Amniotic stem cell (primary cell): ENCODE data around the gene TNFRSF12A.

Source experiments
- DNase-seq: peaks from one replicate; lab custom pipeline; 2025; lab: John Stamatoyannopoulos, UW

The TNFRSF12A gene

GRCh38 chr16:3026609-3027488 is 6.7 kb downstream of the TNFRSF12A start:
- DNase-seq: no peak

DNA sequence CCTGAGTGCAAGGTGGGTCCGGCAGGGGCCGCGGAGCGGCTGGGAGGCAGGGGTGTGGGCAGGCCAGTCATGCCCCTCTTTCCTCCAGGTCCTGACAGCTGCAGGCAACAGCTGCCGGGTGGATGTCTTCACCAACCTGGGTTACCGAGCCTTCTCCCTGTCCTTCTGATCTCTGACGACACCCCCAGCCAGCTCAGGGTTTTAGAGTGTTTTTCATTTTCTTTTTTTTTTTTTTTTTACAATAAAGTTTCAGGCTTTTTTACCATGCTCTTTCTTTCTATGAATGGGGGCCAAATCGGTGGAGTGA is 7.3 kb downstream of the TNFRSF12A start:
- no peak for DNase-seq

DNA sequence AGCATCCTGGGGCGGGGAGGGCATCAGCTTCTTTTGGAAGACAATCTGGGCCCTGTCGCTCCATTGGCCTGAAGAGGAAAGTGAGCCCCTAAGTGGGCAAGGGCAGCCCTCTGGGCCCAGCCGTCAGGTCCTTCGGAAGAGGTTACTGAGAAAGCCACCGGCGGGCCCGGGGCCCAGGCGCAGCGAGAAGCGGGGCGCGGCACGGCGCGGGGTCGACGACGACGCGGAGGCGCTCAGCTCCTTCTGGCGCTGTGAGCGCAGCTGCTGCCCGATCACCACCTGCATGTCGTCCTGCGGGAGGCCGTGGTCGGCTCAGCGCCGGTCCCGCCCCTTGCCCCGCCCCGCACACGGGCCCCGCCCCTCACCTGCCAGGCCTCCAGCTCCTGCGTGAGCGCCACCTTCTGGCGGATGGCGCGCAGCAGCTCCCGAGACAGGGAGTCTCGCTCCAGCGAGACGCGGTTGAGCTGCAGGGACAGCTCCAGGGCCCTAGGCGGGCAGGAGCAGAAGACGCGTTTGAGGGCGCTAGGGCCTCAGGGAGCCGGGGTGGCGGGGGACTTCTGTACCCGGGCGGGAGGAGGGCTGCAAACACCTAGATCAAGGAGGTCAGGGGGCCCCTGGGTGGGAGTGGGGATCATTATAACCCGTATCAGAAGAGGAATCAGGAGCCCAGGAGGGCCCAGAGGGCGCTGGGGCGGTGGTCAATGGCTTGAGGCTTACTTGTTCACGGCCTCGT is 8.0 kb downstream of the TNFRSF12A start:
- DNase-seq: no peak

- no peak for DNase-seq
These were observed 8.7 kb downstream of the TNFRSF12A start for GRCh38 chr16:3028716-3029319.

DNA sequence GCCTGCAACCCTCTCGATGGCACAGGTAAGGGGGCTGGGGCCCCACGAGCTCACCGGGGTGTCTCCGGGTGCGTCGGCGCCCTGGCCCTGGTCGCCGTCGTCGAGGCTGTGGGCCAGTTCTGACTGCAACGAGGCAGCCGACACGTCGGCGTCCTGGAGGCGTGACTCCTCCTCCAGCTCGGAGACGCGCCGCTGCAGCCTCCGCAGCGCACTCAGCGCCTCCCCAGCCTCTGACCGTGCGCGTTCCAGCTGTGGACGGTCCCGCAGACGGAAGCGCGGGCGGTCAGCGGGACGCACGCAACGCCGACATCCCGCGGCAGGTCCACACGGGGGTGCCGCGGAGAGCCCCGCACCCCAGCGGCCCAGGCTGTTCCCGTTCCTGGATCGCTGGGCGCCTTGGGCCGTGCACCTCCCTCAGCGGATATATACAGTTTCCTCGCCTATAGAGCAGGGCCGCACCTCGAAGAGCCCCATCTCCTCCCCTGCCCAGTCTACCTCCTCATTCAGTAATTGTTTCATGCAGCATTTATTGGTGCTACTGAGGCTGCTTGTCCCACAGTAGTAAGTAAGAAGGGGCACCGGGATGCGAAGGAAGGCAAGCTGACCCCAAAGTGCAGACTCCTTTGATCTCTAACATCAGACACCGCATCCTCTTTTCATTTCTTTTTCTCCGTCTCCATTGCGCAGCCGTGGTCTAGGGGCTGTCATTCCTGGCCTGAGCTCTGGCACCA is 9.5 kb downstream of the TNFRSF12A start:
- no peak for DNase-seq

DNA sequence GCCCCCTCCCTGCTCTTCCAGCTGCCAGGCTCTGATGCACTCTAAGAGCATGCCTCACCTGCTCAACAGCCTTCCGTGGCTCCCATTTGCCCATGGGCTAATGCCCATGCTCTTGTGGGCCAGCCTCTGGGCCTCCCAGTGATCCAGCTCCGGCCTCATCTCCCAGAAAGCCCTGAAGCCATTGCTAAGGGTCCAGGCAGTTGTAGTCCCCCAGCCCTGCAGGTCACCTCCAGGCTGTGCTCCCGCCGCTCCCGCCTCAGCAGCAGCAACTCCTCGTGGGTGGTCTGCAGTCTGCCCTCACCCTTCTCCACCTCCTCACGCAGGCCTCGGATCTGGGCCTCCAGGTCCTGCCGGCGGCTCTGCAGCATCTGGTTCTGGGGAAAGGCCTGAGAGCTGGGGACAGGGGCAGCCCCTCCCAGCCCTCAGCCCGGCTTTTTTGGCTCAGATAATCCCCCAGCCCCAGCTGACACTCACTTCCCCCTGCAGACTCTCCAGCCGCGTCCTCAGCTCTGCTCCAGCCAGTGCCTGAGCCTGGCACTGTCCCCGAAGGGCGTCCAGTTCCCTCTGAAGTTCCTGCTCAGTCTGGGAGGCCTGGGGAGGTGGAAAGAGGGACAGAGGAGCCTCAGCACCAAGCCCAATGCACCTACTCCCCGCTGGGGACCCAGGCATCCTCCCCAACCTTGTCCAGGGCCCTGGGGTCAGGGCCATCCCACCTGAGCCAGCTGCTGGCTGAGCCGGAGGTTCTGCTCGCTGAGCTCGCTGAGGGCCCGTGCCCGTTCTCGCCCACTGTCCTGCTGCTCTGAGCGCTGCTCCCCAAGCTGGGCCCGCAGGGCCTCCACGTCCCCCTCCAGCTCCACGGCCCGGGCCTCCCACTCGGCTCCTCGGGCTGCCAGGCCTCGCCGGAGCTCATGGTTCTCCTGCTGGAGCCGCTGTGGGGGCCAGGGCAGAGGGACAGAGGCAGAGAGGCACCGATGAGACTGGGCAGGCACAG is 10.3 kb downstream of the TNFRSF12A start:
- no peak for DNase-seq

- DNase-seq: no peak
These were observed 12.5 kb downstream of the TNFRSF12A start for GRCh38 chr16:3032624-3033023.

DNA sequence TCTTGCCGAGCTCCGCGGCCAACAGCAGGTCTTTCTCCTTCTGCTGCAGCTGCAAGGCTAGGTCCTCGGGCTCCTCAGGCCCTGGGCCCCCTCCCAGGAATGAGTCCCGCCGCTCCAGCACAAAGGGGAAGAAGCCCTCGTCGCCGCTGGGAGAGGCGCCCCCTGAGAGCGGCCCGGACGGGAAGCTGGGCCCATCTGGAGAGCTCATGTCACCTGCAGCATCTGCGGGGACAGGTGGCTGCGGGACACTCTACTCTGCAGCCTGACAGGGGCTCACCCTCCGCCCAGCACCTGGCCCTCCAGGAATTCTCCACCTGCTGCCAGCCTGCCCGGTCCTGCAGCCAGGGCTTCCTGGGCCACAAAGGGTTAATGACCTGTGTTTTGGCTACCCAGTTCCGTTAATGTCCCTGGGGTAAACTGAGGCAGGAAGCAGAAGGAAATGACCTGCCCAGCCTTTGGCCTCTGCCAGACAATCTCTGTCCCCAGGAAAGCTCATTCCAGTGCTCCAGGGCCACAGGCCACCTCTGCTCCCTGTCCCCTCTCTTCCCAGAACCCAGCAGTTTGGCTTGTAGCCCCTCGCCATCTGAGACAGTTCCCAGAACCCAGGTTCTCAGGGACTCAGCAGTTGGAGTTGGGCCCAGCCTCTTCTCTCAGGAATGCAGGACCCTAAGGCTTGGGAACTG is 15.3 kb downstream of the TNFRSF12A start:
- DNase-seq: no peak

GRCh38 chr16:3035972-3036725 is 16.0 kb downstream of the TNFRSF12A start:
- no peak for DNase-seq

- no peak for DNase-seq
These were observed 16.7 kb downstream of the TNFRSF12A start, which contains the start of gene BICDL2 for GRCh38 chr16:3036726-3037315. Gene BICDL2, minus strand, starts transcription at chr16:3036944. Its CDS starts 1,448 bp downstream, at chr16:3035496.

GRCh38 chr16:3038256-3038655 is 18.1 kb downstream of the TNFRSF12A start:
- DNase-seq: no peak

DNA sequence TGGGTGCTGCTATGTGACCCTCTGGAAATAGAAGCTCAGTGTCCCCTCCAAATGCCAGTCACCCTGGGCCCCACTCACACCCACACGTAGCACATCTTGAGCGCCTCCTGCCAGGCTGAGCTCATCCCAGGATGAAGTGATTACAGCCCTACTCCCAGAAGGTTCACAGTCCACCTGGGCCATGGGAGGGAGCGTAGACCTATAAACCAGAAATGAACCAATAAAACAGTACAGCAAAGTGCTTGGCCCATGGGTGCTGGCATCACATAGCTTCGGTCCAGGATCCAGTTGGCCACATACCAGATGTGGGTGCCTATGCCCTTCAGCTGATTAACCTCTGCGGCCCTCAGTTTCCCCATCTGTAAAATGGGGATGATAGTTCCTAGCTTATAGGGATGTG is 18.7 kb downstream of the TNFRSF12A start:
- DNase-seq: no peak

DNA sequence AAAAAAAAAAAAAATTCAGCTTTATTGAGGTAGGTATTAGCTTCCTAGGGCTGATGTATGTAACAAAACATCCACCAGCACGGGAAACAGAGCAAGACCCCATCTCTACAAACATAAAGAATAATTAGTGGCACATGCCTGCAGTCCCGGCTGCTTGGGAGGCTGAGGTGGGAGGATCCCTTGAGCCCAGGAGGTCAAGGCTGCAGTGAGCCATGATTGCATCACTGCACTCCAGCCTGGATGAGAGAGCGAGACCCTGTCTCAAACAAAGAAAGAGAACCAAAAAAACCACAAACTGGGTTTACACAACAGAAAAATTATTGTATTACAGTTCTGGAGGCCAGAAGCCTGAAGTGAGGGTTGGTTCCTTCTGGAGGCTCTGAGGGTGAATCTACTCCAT is 22.2 kb downstream of the TNFRSF12A start:
- no peak for DNase-seq

DNA sequence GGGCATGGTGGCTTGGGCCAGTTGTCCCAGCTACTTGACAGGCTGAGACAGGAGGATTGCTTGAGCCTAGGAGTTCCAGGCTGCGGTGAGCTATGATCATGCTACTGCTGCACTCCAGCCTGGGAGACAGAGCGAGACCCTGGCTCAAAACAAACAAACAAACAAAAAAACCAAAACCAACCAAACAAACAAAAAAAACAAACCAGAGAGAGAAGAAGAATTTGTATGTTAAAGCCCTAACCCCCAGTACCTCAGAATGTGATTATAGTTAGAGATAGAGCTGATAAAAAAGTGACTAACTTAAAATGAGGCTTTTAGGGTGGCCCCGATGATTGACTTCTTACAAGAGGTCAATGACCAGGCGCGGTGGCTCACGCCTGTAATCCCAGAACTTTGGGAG is 24.5 kb downstream of the TNFRSF12A start:
- no peak for DNase-seq

DNA sequence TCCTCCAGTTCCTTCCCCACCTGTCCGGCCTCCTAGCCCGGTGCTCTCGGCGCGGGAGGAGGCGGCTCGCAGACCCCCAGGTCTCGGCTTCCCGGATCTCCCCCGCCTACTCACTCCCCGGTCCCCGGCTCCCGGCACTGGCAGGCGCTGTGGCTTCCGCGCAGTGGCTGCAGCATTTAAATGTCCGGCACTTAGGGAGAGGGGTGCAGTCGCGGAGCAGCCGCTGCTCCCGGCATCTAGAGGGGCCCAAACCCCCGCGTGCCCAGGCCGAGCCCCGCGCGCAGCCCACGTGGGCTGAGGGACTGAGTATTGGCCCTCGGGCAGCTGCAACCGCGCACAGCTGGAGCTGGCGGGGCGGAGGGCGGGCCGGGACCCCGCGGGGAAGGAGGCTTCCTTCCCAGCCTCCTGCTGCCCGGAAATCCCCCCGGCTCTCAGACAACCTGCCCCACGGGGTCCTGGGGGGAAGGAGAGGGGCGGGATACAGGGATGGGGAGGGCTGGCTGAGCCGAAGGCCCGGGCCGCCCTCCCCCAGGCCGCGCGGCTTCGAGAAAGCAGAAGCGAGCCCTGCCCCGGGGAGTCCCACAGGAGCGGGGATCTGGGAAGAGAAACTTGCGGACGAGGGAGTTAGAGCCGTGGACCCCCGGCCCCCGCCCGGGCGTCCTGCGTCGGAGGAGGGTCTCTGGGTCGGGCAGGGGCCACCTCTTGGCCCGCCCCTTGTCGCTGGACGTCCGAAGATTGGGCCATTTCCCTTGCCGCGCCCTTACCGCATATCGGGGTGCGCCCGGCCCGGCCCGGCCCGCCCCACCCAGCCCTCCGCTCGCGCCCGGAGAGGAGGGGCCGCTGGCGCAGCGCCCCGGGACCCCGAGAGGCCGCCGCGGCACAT is 25.8 kb downstream of the TNFRSF12A start, which contains the start of gene MMP25:
MMP25 (plus strand) TSS at position 804 of the 883 bp plus-strand sequence. CDS start 357 bp downstream, outside the sequence.
- DNase-seq: no peak

- no peak for DNase-seq
These were observed 26.6 kb downstream of the TNFRSF12A start for GRCh38 chr16:3046641-3047386.

- no peak for DNase-seq
These were observed 27.2 kb downstream of the TNFRSF12A start for GRCh38 chr16:3047387-3047720.
